Measurements from ENCODE around the gene STAM.

DNA sequence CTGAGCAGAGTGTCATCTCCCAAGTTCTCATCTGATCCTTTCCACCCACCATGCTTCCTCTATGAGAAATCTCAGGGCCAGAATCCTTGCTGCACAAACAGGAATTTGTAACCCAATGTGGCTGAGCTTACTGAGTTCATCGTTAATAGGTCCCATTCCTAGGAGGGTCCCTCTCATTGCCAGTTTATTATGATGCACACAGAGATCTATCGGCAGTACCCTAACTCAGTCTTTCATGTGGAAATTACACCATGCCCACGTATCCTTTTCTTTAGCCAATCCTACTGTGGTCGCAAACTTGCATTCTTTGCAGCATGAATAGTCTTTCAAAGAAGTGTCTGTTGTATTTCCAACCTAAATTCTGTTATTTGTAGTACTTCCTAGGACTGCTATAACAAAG lies 120.2 kb downstream of the STAM start:
- TF ChIP-seq TCF12 (IDR thresholded peaks at IDR 0.05; ENCODE audit: low read depth) (no peak), EP300 (IDR thresholded peaks at IDR 0.05; ENCODE audit: borderline replicate concordance) (no peak)
- TF ChIP-seq, protein P1, sequence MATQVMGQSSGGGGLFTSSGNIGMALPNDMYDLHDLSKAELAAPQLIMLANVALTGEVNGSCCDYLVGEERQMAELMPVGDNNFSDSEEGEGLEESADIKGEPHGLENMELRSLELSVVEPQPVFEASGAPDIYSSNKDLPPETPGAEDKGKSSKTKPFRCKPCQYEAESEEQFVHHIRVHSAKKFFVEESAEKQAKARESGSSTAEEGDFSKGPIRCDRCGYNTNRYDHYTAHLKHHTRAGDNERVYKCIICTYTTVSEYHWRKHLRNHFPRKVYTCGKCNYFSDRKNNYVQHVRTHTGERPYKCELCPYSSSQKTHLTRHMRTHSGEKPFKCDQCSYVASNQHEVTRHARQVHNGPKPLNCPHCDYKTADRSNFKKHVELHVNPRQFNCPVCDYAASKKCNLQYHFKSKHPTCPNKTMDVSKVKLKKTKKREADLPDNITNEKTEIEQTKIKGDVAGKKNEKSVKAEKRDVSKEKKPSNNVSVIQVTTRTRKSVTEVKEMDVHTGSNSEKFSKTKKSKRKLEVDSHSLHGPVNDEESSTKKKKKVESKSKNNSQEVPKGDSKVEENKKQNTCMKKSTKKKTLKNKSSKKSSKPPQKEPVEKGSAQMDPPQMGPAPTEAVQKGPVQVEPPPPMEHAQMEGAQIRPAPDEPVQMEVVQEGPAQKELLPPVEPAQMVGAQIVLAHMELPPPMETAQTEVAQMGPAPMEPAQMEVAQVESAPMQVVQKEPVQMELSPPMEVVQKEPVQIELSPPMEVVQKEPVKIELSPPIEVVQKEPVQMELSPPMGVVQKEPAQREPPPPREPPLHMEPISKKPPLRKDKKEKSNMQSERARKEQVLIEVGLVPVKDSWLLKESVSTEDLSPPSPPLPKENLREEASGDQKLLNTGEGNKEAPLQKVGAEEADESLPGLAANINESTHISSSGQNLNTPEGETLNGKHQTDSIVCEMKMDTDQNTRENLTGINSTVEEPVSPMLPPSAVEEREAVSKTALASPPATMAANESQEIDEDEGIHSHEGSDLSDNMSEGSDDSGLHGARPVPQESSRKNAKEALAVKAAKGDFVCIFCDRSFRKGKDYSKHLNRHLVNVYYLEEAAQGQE (IDR thresholded peaks at IDR 0.05; ENCODE audit: low read depth), result no peak

Measured in Ishikawa (cell line).